ENCODE results near the gene NPHP1. TPM values are rescaled to one million over a fixed set of nuclear protein-coding genes. Genes with fewer than 3 reads are reported as not detected.
"Not testable (repeated sequence)": the region's sequence is repeated elsewhere in the genome, so short reads cannot be mapped to it uniquely, and the experiment has no call there.

The NPHP1 gene
- total and polyA plus RNA-seq, 2 experiments from 2014 or later: 5.8 to 11.6 TPM

GRCh38 chr2:110099471-110100225, 105.2 kb downstream of the NPHP1 start:
- Histone ChIP-seq H3K36me3 (no peaks in the 10 kb centered on the region), H3K27ac (no peak overlapping the region), H3K4me3 (no peak overlapping the region), H3K27me3 (peaks cover 50% of the 10 kb centered on the region), H3K9me3 (ENCODE audit: low read depth) (no peaks in the 10 kb centered on the region), H3K4me1 (ENCODE audit: low read depth) (no peaks in the 10 kb centered on the region)
- TF ChIP-seq CTCF (IDR thresholded peaks at IDR 0.05; ENCODE audit: low read depth, low read length): no peak
- DNase-seq (ENCODE audit: low read depth in 1 of 2, low spot score in 1 of 2): no peak

- peaks cover 46% of the 10 kb centered on the region for H3K27me3 ChIP-seq
- H3K36me3 ChIP-seq: no peaks in the 10 kb centered on the region
- no peaks in the 10 kb centered on the region for H3K4me1 ChIP-seq (ENCODE audit: low read depth)
- peak; percentile 13 to 29 for DNase-seq (ENCODE audit: low read depth in 1 of 2, low spot score in 1 of 2)
- no peak for TF ChIP-seq CTCF (IDR thresholded peaks at IDR 0.05; ENCODE audit: low read depth, low read length)
- no peaks in the 10 kb centered on the region for H3K9me3 ChIP-seq (ENCODE audit: low read depth)
- no peak overlapping the region for H3K27ac ChIP-seq
- no peak overlapping the region for H3K4me3 ChIP-seq
Observed at GRCh38 chr2:110099038-110099425, 105.8 kb downstream of the NPHP1 start.

- Histone ChIP-seq H3K27ac (no peak overlapping the region), H3K9me3 (ENCODE audit: low read depth) (no peaks in the 10 kb centered on the region), H3K4me1 (ENCODE audit: low read depth) (no peaks in the 10 kb centered on the region), H3K4me3 (no peak overlapping the region), H3K27me3 (peaks cover 40% of the 10 kb centered on the region), H3K36me3 (no peaks in the 10 kb centered on the region)
- no peak for DNase-seq (ENCODE audit: low read depth in 1 of 2, low spot score in 1 of 2)
- no peak for TF ChIP-seq CTCF (IDR thresholded peaks at IDR 0.05; ENCODE audit: low read depth, low read length)
Observed at GRCh38 chr2:110097506-110098220, 107.2 kb downstream of the NPHP1 start.

GRCh38 chr2:110095994-110096633, 108.7 kb downstream of the NPHP1 start:
- Histone ChIP-seq H3K36me3 (no peaks in the 10 kb centered on the region), H3K27ac (no peak overlapping the region), H3K4me3 (no peak overlapping the region), H3K9me3 (ENCODE audit: low read depth) (no peaks in the 10 kb centered on the region), H3K4me1 (ENCODE audit: low read depth) (no peaks in the 10 kb centered on the region), H3K27me3 (peaks cover 30% of the 10 kb centered on the region)
- DNase-seq (ENCODE audit: low read depth in 1 of 2, low spot score in 1 of 2): no peak
- no peak for TF ChIP-seq CTCF (IDR thresholded peaks at IDR 0.05; ENCODE audit: low read depth, low read length)

- not testable (repeated sequence) for H3K4me1 ChIP-seq (ENCODE audit: low read depth); H3K9me3 ChIP-seq (ENCODE audit: low read depth); H3K27ac ChIP-seq; H3K36me3 ChIP-seq; H3K4me3 ChIP-seq
- H3K27me3 ChIP-seq: peaks cover 27% of the 10 kb centered on the region
- peak in 1 of 2 donors; percentile 29 for DNase-seq (ENCODE audit: low read depth in 1 of 2, low spot score in 1 of 2)
Observed at GRCh38 chr2:110094884-110095534, 109.8 kb downstream of the NPHP1 start.

- not testable (repeated sequence) for H3K36me3 ChIP-seq; DNase-seq (ENCODE audit: low read depth in 1 of 2, low spot score in 1 of 2); H3K27ac ChIP-seq; H3K4me3 ChIP-seq; H3K9me3 ChIP-seq (ENCODE audit: low read depth); H3K4me1 ChIP-seq (ENCODE audit: low read depth)
- H3K27me3 ChIP-seq: peaks cover 22% of the 10 kb centered on the region
Observed at GRCh38 chr2:110093924-110094323, 110.9 kb downstream of the NPHP1 start.

GRCh38 chr2:110090164-110090563, 114.6 kb downstream of the NPHP1 start:
- not testable (repeated sequence) for H3K4me1 ChIP-seq (ENCODE audit: low read depth); H3K36me3 ChIP-seq; H3K9me3 ChIP-seq (ENCODE audit: low read depth); H3K4me3 ChIP-seq; DNase-seq (ENCODE audit: low read depth in 1 of 2, low spot score in 1 of 2); H3K27me3 ChIP-seq; H3K27ac ChIP-seq

GRCh38 chr2:110083757-110084156, 121.1 kb downstream of the NPHP1 start:
- DNase-seq (ENCODE audit: low read depth in 1 of 2, low spot score in 1 of 2); H3K4me3 ChIP-seq; H3K27ac ChIP-seq; H3K27me3 ChIP-seq; H3K9me3 ChIP-seq (ENCODE audit: low read depth); H3K36me3 ChIP-seq; H3K4me1 ChIP-seq (ENCODE audit: low read depth): not testable (repeated sequence)

- H3K9me3 ChIP-seq (ENCODE audit: low read depth); DNase-seq (ENCODE audit: low read depth in 1 of 2, low spot score in 1 of 2); H3K4me1 ChIP-seq (ENCODE audit: low read depth): not testable (repeated sequence)
Observed at GRCh38 chr2:110083162-110083561, 121.7 kb downstream of the NPHP1 start.

More at GRCh38 chr2:110083162-110083561, 121.7 kb downstream of the NPHP1 start:
- H3K27me3 ChIP-seq, H3K4me3 ChIP-seq, H3K27ac ChIP-seq, H3K36me3 ChIP-seq: not testable (repeated sequence)

All from cardiac muscle cell (in vitro differentiated cells and primary cell).